Measurements from ENCODE around the gene LPP. TPM values are rescaled to one million over a fixed set of nuclear protein-coding genes. Genes with fewer than 3 reads are reported as not detected.

Gene LPP
- total and polyA plus RNA-seq, 2 of the 13 experiments (the other 11 are each of a cell fraction or from before 2014, with no cell fraction given) = 19.2 to 29.9 TPM

DNA sequence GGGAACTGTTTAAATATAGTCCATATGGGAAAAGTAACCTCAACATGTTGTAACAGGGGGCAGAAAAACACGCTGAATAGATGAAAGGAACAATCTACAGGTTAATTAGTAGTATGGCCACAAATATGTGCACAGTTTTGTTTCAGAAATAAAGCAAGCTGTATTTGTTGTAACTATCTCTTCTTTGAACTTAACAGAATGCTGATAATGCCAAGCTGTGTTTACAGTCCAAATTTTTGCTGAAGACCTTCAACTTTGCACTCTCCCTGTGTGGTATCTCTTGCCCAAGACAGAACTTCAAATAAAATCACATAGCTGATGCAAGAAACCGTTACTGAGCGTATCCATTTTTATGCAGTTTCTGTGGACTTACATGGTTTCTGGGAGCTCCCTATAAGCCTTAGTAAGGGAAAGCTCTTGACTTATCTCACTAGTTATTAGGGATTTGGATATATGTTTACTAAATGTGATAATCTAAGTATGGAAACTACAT lies 592.4 kb downstream of the LPP start (continued):
- TF ChIP-seq MTF2 (CRISPR knock-in tag; IDR thresholded peaks at IDR 0.05; ENCODE audit: borderline replicate concordance) (no peak), ATM (IDR thresholded peaks at IDR 0.05; ENCODE audit: borderline replicate concordance) (no peak), RXRA (CRISPR knock-in tag; IDR thresholded peaks at IDR 0.05) (no peak; the same call in 1 of the 2 replicates), HDAC1 (CRISPR knock-in tag; IDR thresholded peaks at IDR 0.05) (peak; percentile 94), RARG (CRISPR knock-in tag; IDR thresholded peaks at IDR 0.05; ENCODE audit: low read depth) (0 out of 2 replicates have a peak, but pooled peaks have one; percentile 80), ZNF362 (CRISPR knock-in tag; IDR thresholded peaks at IDR 0.05; ENCODE audit: borderline replicate concordance) (peak; percentile 71; the same call in 1 of the 2 replicates), ZNF737 (CRISPR knock-in tag; IDR thresholded peaks at IDR 0.05; ENCODE audit: borderline replicate concordance) (no peak), JUNB (CRISPR knock-in tag; IDR thresholded peaks at IDR 0.05; ENCODE audit: borderline replicate concordance) (peak; percentile 81; the same call in 1 of the 2 replicates), MXD3 (CRISPR knock-in tag; IDR thresholded peaks at IDR 0.05) (no peak; the same call in 1 of the 2 replicates), YY1 (IDR thresholded peaks at IDR 0.05; ENCODE audit: insufficient read depth, insufficient replicate concordance, low read depth, low read length) (peak; percentile 78), PAWR (CRISPR knock-in tag; IDR thresholded peaks at IDR 0.05; ENCODE audit: borderline replicate concordance) (no peak), ZFP36L1 (CRISPR knock-in tag; IDR thresholded peaks at IDR 0.05) (peak; percentile 69; the same call in 1 of the 2 replicates), BCL3 (CRISPR knock-in tag; IDR thresholded peaks at IDR 0.05) (0 out of 2 replicates have a peak, but pooled peaks have one; percentile 36), ZNF570 (CRISPR knock-in tag; IDR thresholded peaks at IDR 0.05; ENCODE audit: borderline replicate concordance) (no peak)
- TF ChIP-seq, protein P1, sequence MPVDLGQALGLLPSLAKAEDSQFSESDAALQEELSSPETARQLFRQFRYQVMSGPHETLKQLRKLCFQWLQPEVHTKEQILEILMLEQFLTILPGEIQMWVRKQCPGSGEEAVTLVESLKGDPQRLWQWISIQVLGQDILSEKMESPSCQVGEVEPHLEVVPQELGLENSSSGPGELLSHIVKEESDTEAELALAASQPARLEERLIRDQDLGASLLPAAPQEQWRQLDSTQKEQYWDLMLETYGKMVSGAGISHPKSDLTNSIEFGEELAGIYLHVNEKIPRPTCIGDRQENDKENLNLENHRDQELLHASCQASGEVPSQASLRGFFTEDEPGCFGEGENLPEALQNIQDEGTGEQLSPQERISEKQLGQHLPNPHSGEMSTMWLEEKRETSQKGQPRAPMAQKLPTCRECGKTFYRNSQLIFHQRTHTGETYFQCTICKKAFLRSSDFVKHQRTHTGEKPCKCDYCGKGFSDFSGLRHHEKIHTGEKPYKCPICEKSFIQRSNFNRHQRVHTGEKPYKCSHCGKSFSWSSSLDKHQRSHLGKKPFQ (CRISPR knock-in tag; IDR thresholded peaks at IDR 0.05; ENCODE audit: insufficient replicate concordance) = no peak
- TF ChIP-seq, protein P2, sequence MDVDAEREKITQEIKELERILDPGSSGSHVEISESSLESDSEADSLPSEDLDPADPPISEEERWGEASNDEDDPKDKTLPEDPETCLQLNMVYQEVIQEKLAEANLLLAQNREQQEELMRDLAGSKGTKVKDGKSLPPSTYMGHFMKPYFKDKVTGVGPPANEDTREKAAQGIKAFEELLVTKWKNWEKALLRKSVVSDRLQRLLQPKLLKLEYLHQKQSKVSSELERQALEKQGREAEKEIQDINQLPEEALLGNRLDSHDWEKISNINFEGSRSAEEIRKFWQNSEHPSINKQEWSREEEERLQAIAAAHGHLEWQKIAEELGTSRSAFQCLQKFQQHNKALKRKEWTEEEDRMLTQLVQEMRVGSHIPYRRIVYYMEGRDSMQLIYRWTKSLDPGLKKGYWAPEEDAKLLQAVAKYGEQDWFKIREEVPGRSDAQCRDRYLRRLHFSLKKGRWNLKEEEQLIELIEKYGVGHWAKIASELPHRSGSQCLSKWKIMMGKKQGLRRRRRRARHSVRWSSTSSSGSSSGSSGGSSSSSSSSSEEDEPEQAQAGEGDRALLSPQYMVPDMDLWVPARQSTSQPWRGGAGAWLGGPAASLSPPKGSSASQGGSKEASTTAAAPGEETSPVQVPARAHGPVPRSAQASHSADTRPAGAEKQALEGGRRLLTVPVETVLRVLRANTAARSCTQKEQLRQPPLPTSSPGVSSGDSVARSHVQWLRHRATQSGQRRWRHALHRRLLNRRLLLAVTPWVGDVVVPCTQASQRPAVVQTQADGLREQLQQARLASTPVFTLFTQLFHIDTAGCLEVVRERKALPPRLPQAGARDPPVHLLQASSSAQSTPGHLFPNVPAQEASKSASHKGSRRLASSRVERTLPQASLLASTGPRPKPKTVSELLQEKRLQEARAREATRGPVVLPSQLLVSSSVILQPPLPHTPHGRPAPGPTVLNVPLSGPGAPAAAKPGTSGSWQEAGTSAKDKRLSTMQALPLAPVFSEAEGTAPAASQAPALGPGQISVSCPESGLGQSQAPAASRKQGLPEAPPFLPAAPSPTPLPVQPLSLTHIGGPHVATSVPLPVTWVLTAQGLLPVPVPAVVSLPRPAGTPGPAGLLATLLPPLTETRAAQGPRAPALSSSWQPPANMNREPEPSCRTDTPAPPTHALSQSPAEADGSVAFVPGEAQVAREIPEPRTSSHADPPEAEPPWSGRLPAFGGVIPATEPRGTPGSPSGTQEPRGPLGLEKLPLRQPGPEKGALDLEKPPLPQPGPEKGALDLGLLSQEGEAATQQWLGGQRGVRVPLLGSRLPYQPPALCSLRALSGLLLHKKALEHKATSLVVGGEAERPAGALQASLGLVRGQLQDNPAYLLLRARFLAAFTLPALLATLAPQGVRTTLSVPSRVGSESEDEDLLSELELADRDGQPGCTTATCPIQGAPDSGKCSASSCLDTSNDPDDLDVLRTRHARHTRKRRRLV (CRISPR knock-in tag; IDR thresholded peaks at IDR 0.05) = no peak
- TF ChIP-seq, protein P3, sequence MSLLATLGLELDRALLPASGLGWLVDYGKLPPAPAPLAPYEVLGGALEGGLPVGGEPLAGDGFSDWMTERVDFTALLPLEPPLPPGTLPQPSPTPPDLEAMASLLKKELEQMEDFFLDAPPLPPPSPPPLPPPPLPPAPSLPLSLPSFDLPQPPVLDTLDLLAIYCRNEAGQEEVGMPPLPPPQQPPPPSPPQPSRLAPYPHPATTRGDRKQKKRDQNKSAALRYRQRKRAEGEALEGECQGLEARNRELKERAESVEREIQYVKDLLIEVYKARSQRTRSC (CRISPR knock-in tag; IDR thresholded peaks at IDR 0.05; ENCODE audit: low read depth) = no peak
